Stimulated activated CD8-positive, alpha-beta memory T cell treated with anti-CD3 and anti-CD28 coated beads, Interleukin-7, amount 100 ng/mL, for 1 hour (primary cell): ENCODE data around the gene DLG3.
"Not testable (repeated sequence)": the region's sequence is repeated elsewhere in the genome, so short reads cannot be mapped to it uniquely, and the experiment has no call there.

Experiments
- DNase-seq, 2 donors: peaks; one replicate each; pipeline ENCODE4 v3.0.0-alpha.2; 2020; ENCODE audit warnings: low read depth in 2 of 2

DLG3 gene

DNA sequence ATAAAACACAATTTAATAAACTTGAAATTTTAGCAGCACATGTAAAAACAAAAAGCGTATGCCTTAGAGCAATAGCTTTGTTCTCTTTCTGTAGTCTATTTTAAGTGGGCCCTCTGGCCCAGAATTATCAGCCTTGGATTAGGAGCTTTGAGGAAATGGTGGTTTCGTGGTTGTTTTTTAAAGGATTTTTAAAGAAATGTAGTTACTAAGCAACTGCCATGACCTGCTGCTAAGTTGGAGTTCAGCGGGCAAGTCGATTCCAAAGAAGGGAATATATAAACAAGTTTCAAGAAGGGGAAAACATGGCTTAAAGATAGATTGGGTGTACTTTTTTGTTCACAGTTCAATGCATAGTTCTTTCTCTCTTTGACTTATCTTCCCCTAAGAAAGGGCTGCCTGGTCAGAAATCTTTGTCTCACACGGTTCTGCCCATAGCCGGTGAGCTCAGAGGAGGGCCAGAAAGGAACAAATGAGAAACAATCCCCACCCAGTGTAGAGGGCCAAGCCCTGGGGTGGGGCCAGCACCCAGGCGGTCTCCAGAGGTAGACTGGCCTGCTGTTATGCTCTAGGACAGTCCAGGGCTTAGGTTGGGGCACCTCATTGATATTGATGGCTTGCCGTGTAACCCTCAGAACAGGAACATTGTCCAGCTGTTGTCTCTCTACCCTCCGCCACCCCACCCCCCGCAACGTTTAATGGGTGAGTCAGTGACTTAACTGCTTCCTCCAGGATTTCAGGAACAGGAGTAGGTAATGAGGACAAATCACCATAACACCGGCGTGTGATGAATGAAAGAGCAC, 32.5 kb downstream of the DLG3 start:
- DNase-seq, result no peak

DNA sequence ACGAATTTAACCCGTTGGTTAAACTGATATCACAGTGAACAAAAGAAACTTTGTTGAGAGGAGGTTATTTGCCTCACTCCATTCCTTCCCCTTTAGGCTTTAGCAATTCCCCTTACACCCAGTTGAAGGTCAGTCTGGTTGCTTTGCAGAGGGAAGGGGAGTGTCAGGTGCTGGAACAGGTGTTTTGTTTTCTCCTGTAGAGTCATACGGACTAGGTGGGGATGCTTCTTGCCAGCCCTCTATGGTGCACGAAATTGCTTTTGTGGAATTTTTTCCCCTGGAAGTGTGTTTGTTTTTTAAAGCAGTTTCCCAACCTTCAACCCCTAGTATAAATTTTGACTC, 33.1 kb downstream of the DLG3 start:
- no peak for DNase-seq

DNA sequence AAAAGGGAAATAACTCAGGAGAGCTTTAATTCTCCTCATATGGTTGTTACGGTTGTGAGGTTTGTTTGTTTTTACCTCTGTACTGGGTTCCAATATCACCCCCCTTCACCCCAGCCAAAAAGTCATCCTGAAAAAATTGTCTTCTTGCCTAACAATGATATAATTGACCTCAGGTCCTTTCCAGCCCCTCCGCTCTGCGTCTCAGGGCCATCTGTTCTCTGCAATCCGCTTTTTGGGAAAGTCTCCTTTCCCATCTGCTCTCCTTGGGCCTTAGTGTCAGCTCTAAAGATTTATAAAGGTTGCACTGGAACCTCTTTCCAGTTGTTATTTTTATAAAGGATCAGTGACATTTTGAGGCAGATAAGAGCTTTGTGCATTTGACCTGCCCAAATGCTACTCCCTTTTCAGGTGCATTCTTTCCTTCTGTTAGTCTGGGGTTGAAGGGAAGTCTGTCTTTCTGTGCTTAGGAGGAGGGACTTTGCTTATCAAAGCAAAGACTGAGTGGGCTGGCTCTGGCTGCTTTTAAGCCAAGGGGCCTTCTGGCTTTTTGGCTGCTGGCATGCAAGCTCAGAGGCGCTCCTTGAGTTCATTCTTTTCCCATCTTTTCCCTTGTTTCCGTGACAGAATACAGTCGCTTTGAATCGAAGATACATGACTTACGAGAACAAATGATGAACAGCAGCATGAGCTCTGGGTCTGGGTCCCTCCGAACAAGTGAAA, 34.1 kb downstream of the DLG3 start:
- DNase-seq, result no peak

DNA sequence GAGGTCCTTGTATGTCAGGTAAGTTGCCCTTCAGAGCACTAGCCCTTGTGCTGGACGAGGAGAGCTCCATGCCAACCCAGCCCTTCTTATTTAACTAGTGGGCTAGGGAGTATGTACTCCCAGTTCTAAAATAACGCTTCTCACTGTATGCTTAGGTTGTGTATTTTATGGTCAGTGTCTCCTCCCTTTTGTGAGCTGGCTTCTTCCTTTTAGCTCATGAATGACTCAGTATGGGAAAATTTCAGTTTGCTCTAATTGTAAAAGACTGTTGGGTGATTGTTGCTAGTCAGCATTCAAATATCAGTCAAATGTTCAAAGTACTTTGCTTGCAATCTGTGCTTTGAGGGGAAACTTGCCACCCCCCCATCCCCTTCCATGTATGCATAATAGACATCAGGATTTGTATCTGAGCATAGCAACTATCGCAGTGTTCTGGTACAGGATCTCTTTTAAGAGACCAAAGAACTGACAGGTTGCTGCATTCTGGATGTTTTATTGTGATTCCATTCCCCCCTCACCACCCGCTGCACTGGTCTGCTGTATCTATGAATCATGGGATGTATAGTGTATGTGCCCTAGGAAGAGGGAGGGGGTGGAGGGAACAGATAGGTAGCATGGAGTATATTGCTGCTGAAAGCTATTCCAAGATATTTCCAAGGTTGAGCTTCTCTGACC, 34.7 kb downstream of the DLG3 start:
- no peak for DNase-seq

DNA sequence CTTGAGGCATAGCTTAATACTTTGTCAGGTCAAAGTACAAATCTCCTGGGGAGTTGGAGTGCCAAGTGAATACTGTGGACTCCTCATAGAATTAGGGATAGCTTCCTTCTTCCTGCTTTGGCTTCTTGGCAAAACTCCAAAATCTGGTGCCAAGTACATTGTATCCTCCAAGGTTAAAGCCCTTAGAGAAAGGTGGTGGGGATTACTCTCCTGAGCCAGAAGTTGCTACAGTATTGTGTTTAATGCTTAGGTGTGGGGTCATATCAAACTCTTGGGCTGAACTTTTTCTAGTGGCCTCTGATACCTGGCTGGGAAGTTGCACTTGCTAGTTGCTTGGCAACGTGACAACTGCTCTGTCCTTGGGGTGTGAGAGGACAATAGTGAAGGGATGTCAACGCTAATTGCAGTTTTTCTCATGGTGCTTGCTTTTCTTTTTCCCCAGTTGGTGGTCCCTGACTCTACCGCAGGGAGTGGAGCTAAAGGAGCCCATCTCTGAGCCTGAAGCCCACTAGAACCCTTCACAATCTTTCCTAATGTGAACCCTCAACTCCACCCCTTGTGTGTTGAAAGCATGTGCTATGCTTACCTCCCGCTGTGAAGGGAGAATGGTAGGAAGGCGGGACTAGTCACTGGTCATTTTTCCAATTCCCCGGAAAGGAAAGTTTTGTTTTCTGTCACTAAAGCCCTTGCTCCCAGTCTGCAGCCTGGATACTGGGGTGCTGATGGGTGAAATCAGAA, 35.5 kb downstream of the DLG3 start:
- DNase-seq, result no peak

DNA sequence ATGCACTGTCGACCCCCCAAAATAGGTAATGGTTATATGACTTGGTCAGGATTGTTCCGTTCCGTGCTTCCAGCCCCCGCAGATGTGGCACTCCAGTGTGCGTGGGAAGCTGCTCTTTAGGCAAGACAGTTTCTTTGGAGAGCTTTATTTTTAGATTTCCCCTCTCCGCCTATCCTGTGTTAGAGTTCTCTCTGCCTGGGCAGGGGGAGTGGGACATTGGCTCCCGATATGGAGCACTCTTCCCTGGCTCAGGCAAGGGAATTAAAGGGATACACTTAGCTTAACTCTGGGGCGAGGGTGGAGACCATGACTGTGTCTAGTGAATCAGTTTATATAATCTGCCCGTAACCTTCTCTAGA, 36.0 kb downstream of the DLG3 start:
- no peak for DNase-seq

DNA sequence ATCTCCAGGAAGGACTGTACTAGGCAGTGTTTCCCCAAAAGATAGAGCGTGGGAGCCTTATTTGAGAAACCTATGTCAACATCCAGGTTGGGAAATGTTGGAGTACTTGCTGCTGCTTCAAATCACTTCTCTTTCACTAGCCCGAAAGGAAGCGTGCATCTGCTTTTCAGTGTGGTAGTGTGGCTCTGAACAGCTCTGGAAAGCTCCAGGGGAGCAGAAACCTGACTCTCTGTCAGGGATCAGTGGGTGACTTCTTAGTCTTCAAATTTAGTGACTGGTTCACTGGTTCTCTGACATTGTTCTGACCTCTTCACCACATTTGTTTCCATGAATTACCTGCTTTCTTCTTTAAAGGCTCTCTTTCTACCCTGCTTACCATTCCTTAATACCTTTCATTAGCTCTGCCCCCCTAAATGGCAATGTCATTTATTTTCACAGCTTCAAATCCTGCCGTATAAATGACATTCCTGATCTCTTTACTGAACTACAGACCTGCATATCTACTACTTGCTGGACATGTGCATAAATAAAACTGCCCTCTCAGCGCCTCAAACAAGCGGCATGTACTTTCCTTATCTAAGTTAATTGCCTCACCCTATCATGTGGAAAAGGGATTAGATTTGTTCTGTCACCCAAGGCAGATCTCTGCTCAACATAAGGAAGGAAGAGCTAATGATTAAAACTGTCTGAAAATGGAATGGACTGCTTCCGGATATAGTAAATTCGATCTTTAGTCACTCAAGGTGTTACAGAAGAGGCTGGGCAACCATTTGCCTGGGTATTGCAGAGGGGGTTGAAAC, 37.0 kb downstream of the DLG3 start:
- no peak for DNase-seq

DNA sequence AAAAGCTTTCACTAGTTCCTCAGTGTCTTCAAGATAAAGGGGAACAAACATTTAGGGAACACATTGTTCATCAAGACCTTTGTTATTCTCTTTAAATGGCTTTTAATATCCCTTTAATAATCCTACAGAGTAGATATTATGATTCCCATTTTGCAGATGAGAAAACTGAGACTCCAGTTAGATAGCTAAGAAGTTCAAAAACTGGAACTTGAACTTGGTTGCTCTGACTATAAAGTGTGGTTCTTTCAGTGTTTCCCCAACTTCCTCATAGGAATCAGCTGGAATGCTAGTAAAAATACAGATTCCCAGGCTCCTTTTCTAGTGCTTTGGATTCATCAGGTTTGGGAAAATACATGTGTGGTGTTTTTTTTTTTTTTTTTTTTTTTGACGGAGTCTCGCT, 37.7 kb downstream of the DLG3 start:
- no peak for DNase-seq

DNA sequence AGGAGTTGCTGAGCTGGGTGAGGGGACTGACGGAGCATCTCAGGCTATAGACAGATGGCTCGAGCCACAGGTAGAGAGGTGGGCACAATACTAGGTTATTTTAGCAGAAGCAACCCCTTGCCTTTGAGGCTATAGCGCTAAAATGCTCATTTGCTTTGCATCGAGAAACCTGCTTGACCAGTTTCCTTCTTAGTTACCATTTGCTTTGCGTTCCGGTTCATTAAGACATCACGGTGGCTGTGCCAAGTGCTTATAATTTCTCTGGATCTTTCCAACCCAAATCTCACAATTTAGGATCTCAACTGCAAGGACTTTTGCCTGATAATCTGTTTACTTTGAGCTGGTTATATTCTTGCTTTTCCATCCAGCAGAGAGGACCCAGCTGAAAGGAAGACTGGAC, 40.8 kb downstream of the DLG3 start:
- no peak for DNase-seq

DNA sequence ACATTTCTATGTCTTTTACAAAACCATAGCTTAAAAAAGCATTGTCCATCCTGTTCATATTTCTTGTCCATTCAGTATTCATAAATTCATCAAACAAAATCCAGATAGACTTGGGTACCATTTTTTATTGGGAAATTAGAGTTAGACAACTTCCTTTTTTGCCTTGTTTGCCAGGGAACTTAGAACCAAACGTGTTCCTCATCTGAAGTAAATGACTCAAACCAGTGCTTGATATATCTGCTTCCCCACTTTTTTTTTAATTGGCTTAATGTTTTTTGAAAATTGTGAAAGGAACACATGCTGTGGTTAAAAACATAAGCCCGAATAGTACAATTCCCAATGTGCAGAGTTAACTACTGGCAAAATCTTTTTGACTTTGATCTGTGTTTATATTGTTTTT, 44.2 kb downstream of the DLG3 start:
- DNase-seq, result no peak

DNA sequence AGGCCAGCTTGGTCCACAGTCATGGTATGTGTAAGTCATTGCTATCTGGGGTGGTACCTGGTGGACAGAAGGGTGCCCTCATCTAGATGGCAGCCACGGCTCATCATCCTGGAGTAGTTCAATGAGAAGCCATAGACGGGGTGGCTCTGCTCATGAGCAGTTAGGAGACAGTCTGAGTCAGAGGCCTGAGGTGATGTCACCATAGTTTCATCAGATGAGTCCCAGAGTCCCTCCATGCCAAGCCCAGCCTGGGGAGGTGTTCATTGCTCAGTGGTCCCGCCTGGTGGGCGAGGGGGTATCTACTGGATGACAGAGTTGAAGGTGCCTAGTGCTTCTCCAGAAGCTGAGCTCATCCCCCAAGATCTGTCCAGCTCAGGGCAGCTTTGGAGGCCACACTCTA, 49.8 kb downstream of the DLG3 start:
- DNase-seq, result no peak

DNA sequence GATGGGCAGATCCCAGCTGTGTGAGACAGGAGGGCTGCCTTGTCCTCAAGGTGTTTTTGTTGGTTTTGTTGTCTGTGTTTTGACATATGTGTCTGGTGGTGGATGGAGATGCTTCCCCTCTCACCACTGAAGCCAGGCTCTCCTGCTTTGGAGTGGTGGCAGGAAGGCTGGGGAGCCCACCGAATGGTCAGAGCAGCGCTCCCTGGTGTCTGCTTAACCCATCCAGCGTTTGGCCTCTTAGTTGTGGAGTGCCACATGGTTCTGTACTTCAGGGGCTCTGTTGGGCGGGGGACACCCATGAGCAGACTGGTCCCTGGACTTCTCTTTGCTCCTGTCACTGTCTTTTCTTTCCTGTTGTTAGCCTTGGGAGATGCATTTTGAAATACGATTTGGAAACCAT, 51.9 kb downstream of the DLG3 start:
- DNase-seq, result no peak

DNA sequence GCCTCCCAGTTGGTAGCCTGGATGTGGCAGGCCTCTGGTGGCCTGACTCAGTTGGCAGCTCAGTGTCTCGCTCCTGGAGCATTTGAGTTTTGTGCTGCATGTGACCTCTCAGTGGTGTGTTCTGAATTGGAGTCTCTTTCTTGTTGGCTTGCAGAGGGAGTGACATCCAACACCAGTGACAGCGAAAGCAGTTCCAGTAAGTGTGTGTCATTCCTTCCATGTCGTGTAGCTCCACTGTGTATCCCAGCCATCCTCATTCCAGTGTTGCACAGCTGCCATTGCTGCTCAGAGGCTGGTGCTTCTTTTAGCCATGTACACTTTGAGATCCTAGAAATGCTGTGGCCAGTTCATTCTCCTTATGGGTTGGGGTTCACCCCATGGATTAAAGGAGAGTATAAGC, 52.4 kb downstream of the DLG3 start:
- DNase-seq, result no peak

DNA sequence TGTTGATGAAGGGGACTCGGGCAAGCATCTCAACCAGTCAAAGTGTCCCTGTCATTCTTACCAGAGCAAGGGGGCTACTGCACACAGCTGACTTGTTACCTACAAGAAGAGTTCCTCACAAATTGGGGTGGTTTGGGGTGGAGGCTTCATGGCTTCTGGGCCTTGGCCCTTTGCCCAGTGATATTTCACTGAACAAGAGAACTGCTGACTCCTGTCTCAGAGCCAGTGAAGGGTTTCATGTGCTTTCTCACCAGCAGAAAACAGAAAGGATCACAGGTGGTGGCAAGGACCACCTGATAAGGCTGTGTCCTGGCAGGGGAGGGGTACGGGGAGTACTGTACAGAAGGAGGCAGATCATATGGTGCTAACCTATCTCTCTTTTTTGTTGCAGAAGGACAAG, 53.5 kb downstream of the DLG3 start:
- DNase-seq, result no peak

DNA sequence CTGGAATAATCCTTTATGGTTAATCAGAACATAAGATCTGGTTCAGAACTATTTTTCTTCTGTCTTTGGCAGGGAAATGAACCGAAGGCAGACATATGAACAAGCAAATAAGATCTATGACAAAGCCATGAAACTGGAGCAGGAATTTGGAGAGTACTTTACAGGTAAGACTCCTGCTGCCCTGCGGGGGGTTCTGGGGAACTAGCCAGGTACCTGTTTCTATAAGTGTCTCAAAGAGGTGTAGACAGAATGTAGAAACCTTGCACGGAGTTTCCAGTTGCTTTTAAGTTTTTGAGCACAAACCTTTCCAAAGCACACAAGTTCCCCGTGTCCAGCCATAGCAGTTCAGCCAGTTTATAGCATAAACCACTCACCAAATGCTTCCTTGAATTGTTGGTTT, 56.2 kb downstream of the DLG3 start:
- no peak for DNase-seq

DNA sequence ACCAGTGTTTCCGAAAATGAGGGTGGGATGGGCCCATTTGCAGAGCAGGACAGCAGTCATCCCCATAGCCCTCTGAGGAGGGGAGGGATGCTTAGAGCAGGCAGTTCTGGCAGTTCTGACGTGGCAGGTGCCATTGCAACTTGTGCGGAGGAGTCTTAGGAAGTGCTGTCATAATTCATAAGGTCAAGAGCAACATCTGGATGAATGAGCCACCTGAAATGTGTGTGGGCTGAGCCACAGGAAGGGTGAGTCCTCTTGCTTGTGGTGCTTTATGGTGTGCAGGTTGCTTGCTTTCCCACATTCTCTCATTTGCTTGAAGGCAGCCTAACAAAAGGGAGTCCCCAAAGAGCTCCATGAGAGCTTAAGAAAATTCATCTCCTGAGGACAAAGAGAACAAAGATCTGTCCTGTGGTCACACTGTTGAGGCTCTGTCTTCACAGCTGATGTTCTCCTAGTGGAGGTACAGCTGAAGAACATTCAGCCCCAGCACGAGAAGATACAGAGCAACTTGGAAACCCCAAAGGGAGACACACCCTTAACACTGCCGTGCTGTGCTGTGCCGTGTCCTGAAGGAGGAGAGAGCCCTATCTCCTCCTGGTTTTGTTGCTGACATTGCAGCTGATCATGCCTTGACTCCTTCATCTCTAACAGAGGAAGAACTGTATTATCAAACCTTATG, 60.3 kb downstream of the DLG3 start:
- no peak for DNase-seq

DNA sequence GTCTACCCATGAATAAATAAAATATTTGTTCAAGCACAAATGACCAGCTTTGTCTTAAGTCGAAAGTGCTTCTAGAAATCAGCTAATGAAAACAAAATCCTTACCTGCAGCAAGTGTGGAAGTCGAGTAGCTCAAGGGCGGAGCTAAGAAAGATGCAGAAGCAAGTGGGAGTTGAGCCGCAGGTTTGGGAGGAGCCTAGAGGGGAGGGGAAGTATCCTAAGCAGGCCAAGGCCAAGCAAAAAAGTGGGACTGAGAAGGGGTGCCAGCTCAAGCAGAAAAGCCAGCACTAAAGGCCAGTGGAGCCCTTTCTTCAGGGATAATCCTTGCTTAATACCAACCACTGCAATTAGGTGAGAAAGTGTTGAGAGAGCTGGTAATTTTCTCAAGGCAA, 60.8 kb downstream of the DLG3 start:
- no peak for DNase-seq

DNA sequence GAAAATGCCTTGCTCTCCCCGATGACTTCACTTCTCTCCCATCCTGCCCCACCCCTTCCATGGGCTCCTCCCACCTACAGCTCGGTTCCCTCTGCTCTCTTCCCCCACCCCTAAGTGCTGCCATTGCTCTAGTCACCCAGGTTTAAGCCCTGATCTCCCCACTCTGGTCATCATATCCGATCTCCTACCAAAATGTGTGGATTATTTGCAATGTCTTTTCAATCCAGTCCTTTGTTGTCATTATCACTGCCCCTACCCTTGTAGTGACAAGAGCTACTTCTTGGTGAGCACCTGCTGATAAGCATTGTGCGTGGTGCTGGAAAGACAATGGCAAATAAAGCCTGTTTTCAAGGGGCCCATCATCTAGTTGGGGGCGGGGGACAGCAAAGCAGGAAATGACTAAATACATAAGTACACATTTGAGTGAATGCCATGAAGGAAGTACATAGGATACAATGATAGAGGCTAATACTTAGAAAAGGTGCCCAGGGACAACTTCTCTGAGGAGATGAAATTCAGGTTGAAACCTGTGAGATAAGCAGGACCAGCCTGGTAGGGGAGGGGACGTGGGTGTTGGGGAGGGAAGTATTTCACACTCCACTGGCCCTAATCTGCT, 63.8 kb downstream of the DLG3 start:
- DNase-seq, result no peak

DNA sequence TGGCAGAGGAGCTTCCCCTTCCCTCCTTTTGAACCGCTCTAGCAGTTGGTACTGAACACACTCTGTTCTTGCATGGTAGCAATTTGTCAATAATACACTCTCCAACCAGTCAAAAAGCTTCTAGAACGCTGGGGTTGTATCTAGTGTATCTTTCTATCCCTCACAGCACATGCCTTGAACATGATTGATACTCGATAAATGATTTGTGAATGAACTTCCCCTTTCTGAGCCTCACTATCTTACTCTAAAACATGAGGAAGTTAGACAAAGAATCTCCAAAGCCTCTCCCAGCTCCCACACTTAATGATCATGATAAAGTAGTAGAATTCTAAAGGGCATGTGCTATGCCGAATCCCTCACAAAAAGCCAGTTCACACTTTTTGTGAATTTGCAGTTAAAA, 64.4 kb downstream of the DLG3 start:
- no peak for DNase-seq

DNA sequence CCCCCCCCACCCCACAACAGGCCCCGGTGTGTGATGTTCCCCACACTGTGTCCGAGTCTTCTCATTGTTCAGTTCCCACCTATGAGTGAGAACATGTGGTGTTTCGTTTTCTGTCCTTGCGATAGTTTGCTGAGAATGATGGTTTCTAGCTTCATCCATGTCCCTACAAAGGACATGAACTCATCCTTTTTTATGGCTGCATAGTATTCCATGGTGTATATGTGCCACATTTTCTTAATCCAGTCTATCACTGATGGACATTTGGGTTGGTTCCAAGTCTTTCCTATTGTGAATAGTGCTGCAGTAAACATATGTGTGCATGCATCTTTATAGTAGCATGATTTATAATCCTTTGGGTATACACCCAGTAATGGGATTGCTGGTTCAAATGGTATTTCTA, 70.6 kb downstream of the DLG3 start:
- DNase-seq, result not testable (repeated sequence)

DNA sequence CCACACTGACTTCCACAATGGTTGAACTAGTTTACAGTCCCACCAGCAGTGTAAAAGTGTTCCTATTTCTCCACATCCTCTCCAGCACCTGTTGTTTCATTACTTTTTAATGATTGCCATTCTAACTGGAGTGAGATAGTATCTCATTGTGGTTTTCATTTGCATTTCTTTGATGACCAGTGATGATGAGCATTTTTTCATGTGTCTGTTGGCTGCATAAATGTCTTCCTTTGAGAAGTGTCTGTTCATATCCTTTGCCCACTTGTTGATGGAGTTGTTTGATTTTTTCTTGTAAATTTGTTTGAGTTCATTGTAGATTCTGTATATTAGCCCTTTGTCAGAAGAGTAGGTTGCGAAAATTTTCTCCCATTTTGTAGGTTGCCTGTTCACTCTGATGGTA, 71.1 kb downstream of the DLG3 start:
- not testable (repeated sequence) for DNase-seq
